ENCODE measurements around the gene TADA3.

The TADA3 gene

GRCh38 chr3:9760779-9761505, 31.3 kb downstream of the TADA3 start:
- DNase-seq (ENCODE audit: low spot score): no peak

GRCh38 chr3:9757427-9757826, 34.8 kb downstream of the TADA3 start:
- DNase-seq (ENCODE audit: low spot score): no peak

- DNase-seq (ENCODE audit: low spot score): no peak
Measured at GRCh38 chr3:9754678-9755077, 37.6 kb downstream of the TADA3 start.

DNA sequence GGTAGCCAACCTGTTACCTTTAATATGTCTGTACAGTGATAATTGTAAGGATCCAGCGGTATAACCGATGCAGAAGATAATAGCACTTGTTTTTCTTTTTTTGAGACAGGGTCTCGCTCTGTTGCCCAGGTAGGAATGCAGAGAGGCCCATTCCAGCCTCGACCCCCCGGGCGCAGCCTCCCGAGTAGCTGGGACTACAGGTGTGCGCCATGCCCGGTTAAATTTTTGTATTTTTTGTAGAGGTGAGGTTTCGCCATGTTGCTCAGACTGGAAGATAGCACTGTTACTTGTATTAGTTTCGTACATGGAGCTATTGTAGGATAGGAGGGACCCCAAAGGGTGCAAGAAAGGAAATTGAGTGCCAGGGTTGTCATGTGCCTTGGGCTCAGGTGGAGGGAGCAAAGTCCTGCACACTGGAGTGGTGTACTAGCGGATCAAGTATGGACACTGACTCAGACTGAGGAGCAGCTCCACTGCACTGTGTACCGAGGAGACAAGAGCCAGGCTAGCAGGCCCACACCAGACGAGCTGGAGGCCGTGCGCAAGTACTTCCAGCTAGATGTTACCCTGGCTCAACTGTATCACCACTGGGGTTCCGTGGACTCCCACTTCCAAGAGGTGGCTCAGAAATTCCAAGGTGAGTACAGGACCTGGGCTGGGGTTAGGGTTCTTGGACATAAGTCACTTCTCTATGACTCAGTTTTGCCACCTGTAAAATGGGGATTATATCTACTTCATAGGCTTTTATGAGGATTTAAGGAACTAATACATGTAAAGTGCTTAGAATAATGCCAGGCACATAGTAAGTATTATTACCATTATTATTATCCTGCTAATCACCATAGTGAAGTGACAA, 41.5 kb downstream of the TADA3 start:
- no peak for DNase-seq (ENCODE audit: low spot score)

GRCh38 chr3:9749645-9750555, 42.4 kb downstream of the TADA3 start, which contains the start of gene OGG1:
Gene OGG1, plus strand, starts transcription at chr3:9749952. Its CDS starts 335 bp downstream, at chr3:9750287.
- peak; percentile 97 for DNase-seq (ENCODE audit: low spot score)

- DNase-seq (ENCODE audit: low spot score): no peak
Measured at GRCh38 chr3:9749296-9749644, 43.0 kb downstream of the TADA3 start.

- no peak for DNase-seq (ENCODE audit: low spot score)
Measured at GRCh38 chr3:9748031-9748430, 44.2 kb downstream of the TADA3 start.

GRCh38 chr3:9747267-9747666, 45.0 kb downstream of the TADA3 start:
- no peak for DNase-seq (ENCODE audit: low spot score)

DNA sequence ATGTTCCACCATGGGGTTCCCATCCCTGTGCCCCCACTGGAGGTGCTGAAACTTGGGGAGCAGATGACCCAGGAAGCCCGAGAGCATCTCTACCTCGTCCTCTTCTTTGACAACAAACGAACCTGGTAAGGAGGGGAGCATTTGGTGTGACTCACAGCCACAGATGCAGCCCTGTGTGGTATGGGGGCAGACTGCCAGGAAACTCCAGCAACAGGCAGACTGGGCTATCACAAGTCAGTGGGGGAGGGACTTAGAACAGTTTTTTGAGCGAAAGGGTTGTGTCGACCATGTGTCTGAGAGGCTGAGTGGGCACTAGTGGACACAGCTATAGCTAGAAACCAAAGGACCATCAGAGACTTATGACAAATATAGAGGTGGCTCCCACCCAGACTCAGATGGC, 45.9 kb downstream of the TADA3 start:
- no peak for DNase-seq (ENCODE audit: low spot score)

DNA sequence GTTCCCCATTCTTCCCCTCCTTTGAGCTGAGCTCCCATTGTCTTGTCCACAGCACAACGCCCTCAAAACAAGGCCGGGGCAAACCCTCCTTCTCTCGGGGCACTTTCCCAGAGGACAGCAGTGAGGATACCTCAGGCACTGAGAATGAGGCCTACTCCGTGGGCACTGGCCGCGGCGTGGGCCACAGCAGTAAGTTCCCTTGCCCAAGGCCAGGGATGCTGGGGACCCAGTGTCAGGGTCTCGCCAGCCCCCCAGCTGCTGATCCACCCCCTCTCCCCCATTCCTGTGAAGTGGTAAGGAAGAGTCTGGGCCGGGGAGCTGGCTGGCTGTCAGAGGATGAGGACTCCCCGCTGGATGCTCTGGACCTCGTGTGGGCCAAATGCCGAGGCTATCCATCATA, 46.8 kb downstream of the TADA3 start:
- DNase-seq (ENCODE audit: low spot score): no peak

DNA sequence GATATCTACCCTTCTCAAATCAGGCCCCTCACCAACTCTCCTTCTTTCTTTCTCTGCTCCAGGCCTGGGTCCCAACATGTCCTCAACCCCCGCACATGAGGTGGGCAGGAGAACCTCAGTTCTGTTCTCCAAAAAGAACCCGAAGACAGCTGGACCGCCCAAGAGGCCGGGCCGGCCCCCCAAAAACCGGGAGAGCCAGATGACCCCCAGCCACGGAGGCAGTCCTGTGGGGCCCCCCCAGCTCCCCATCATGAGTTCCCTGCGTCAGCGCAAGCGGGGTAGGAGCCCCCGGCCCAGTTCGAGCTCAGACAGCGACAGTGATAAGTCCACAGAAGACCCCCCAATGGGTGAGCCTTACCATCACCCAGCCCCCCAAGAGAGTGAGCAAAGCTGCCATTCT, 48.1 kb downstream of the TADA3 start:
- no peak for DNase-seq (ENCODE audit: low spot score)

DNA sequence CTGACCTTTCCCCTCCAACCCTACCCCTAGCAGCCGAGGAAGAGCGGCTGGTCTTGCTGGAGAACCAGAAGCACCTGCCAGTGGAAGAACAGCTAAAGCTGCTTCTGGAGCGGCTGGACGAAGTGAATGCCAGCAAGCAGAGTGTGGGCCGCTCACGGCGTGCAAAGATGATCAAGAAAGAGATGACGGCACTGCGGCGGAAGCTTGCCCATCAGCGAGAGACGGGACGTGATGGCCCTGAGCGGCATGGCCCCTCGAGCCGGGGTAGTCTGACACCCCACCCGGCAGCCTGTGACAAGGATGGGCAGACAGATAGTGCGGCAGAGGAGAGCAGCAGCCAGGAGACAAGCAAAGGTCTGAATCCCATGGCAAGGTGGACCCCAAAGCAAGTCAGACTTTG, 48.7 kb downstream of the TADA3 start:
- no peak for DNase-seq (ENCODE audit: low spot score)

DNA sequence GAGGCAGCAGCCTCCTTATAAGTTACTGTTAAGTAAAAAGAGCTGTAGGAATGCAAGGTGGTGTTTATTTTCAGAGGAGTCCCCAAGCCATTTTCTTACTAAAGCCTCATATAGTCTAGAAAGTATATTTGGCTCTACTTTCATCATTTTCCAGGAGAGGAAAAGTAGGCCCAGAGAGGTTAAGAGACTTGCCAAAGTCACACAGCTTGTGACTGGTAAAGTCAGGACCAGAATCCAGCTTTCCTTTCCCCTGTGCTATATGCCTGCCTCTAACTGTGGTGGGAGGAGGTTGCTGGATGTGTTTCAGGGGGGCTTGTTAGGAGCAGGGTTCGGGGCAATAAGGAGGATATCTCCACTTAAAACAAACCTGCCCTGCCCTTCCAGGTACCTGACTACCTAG, 49.7 kb downstream of the TADA3 start:
- DNase-seq (ENCODE audit: low spot score): no peak

DNA sequence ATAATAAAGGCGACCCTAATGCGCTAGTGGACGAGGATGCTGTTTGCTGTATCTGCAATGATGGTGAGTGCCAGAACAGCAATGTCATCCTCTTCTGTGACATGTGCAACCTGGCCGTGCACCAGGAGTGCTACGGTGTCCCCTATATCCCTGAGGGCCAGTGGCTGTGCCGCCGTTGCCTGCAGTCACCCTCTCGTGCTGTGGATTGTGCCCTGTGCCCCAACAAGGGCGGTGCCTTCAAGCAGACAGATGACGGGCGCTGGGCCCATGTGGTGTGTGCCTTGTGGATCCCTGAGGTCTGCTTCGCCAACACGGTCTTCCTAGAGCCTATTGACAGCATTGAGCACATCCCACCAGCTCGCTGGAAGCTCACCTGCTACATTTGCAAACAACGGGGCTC, 53.1 kb downstream of the TADA3 start:
- DNase-seq (ENCODE audit: low spot score): no peak

DNA sequence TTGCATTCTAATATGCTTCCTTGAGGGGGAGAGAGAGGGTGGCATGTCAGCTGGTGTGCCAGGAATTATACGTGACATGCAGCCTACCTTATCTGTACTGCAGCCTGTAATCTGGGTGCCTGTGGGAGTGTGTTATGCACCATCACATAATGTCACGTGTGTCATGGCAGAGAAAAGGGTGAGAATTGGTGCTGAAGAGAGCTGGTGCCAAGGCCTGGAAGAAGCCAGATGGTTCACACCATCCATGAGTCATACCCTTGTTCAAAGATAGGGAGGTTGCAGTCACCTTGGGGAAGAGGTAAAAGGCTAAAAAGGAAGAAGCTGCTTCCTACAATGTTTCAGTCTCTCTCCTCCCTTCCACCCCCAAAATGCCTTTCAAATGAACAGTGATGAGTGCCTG, 55.4 kb downstream of the TADA3 start:
- DNase-seq (ENCODE audit: low spot score): no peak

DNA sequence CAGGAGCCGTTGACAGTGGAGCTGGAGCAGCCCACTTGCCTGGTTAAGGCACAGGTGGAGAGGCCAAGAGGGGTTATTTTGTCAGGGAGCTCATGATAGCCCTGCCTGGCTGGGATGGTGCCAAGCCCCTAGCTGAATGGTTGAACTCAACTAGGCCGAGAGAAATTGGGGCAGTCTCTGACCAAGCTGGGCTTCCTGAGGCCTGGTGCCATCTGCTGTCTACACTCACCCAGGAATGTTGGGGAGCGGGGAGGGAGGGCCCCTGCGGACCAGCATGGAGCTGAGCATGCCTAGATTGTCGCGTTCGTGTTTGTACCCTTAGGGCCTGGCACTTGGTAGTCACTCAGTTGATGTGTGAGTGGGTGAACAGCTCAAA, 59.5 kb downstream of the TADA3 start:
- no peak for DNase-seq (ENCODE audit: low spot score)

GRCh38 chr3:9732080-9732739, 60.1 kb downstream of the TADA3 start:
- no peak for DNase-seq (ENCODE audit: low spot score)

GRCh38 chr3:9731206-9732079, 60.8 kb downstream of the TADA3 start, which contains the start of gene BRPF1:
Gene BRPF1, plus strand, starts transcription at chr3:9731735. Its CDS starts 2,406 bp downstream, at chr3:9734141.
- peak; percentile 98 for DNase-seq (ENCODE audit: low spot score)

- peak; percentile 77 for DNase-seq (ENCODE audit: low spot score)
Measured at GRCh38 chr3:9730657-9731205, 61.5 kb downstream of the TADA3 start.

All from LoVo (cell line).